ENCODE measurements around the gene ROCK2. TPM values are rescaled to one million over a fixed set of nuclear protein-coding genes. Genes with fewer than 3 reads are reported as not detected.

ROCK2 gene
- total RNA-seq, 1 donor from 2014 or later, result 41.7 TPM

DNA sequence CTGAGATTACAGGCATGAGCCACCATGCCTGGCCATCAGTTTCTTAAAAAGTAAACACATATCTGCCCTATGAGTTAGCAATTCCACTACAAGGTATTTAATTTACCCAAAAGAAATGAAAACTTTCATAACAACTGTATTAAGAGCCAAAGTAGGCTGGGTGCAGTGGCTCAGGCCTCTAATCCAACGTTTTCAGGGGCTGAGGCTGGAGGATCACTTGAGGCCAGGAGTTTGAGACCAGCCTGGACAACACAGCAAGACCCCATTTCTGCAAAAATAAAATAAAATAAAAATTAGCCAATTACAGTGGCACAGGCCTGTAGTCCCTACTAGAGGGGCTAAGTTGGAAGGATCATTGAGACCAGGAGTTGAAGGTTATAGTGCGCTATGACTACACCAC, 6.5 kb downstream of the ROCK2 start:
- no peaks in the 10 kb centered on the region for H3K9me3 Mint-ChIP-seq
- H3K27me3 Mint-ChIP-seq, result no peaks in the 10 kb centered on the region
- H3K27ac Mint-ChIP-seq, result no peak overlapping the region
- H3K36me3 Mint-ChIP-seq, result peaks cover 5% of the 10 kb centered on the region
- H3K4me1 Mint-ChIP-seq (ENCODE audit: unreplicated experiment), result peaks cover 27% of the 10 kb centered on the region
- H3K4me3 Mint-ChIP-seq, result no peak overlapping the region
- TF ChIP-seq CTCF (conservative IDR thresholded peaks at IDR 0.05), result no peak
- no peak for DNase-seq (ENCODE audit: extremely low spot score, unreplicated experiment)

DNA sequence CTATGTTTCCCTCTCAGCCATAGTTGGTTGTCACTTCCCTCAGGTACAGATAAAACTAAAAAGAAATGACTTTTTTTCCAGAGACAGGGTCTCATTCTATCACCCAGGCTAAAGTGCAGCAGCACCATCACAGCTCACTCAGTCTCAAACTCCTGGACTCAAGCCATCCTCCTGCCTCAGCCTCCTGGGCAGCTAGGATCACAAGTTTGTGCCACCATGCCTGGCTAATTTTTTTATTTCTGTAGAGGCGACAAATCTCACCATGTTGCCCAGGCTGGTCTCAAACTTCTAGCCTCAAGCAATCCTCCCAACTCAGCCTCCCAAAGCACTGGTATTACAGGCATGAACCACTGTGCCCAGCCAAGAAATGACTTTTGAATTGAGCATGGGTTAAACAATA, 8.2 kb downstream of the ROCK2 start:
- H3K27ac Mint-ChIP-seq, result no peak overlapping the region
- TF ChIP-seq CTCF (conservative IDR thresholded peaks at IDR 0.05), result no peak
- no peaks in the 10 kb centered on the region for H3K27me3 Mint-ChIP-seq
- no peak for DNase-seq (ENCODE audit: extremely low spot score, unreplicated experiment)
- H3K9me3 Mint-ChIP-seq, result no peaks in the 10 kb centered on the region
- H3K36me3 Mint-ChIP-seq, result peaks cover 5% of the 10 kb centered on the region
- H3K4me1 Mint-ChIP-seq (ENCODE audit: unreplicated experiment), result peaks cover 19% of the 10 kb centered on the region
- H3K4me3 Mint-ChIP-seq, result no peak overlapping the region

GRCh38 chr2:11333427-11334183, 10.8 kb downstream of the ROCK2 start:
- Mint-ChIP-seq H3K27me3 (no peaks in the 10 kb centered on the region), H3K36me3 (peaks cover 5% of the 10 kb centered on the region)
- no peak for TF ChIP-seq CTCF (conservative IDR thresholded peaks at IDR 0.05)

DNA sequence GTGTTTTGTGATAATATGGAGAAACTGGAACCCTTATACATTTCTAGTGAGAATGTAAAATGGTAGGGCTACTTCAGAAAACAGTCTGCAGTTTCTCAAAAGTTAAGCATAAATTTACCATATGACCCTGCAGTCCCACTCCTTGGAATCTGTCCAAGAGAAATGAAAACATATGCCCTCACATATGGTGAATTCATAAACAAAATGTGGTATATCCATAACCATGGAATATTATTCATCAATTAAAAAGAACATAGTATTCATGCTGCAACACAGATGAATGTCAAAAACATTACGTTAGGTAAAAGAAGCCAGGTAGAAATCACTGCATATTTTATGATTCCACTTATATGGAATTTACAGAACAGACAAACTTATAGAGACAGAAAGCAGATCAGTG, 11.8 kb downstream of the ROCK2 start:
- no peak for TF ChIP-seq CTCF (conservative IDR thresholded peaks at IDR 0.05)
- Mint-ChIP-seq H3K4me1 (ENCODE audit: unreplicated experiment) (no peaks in the 10 kb centered on the region), H3K4me3 (no peak overlapping the region), H3K36me3 (peaks cover 5% of the 10 kb centered on the region), H3K27me3 (no peaks in the 10 kb centered on the region), H3K9me3 (no peaks in the 10 kb centered on the region), H3K27ac (no peak overlapping the region)
- no peak for DNase-seq (ENCODE audit: extremely low spot score, unreplicated experiment)

More at GRCh38 chr2:11333427-11334183, 10.8 kb downstream of the ROCK2 start:
- Mint-ChIP-seq H3K4me3 (no peak overlapping the region), H3K9me3 (no peaks in the 10 kb centered on the region), H3K27ac (no peak overlapping the region), H3K4me1 (ENCODE audit: unreplicated experiment) (no peaks in the 10 kb centered on the region)
- no peak for DNase-seq (ENCODE audit: extremely low spot score, unreplicated experiment)

GRCh38 chr2:11330457-11331142, 13.8 kb downstream of the ROCK2 start:
- TF ChIP-seq CTCF (conservative IDR thresholded peaks at IDR 0.05), result no peak
- Mint-ChIP-seq H3K27me3 (no peaks in the 10 kb centered on the region), H3K4me1 (ENCODE audit: unreplicated experiment) (no peaks in the 10 kb centered on the region), H3K36me3 (no peaks in the 10 kb centered on the region), H3K4me3 (no peak overlapping the region), H3K9me3 (no peaks in the 10 kb centered on the region), H3K27ac (no peak overlapping the region)
- DNase-seq (ENCODE audit: extremely low spot score, unreplicated experiment), result no peak

Measured in type B pancreatic cell (in vitro differentiated cells).